ENCODE results near the gene OSBP2. TPM values are rescaled to one million over a fixed set of nuclear protein-coding genes. Genes with fewer than 3 reads are reported as not detected.

OSBP2 gene
- total RNA-seq, 6 experiments from 2014 or later = 0.31 to 3.4 (median 0.93) TPM

DNA sequence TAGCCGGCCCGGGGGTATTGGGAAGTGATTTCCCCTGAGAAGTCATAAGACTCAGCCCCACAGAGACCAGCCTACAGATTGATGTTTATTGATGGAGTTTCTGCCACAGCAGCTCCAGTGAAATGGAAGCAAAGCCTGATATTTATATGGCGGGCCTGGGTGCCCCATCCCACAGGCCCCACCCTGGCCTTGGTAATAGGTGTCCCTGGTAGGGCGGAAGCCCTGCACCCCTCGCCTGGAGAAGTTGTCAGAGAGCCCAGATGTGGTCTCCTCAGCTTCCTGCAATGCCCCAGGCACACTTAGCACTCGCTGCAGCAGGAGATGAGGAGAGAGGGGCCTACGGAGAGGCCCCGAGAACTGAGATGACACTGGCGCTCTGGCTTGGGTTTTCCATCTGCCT lies 166.5 kb downstream of the OSBP2 start:
- DNase-seq (peak in 1 of 3 donors; percentile 22), ATAC-seq (no peak)
- Histone ChIP-seq H3K4me1 (no peaks in the 10 kb centered on the region), H3K36me3 (no peaks in the 10 kb centered on the region), H3K27ac (no peak overlapping the region), H3K4me3 (no peak overlapping the region), H3K9me3 (no peaks in the 10 kb centered on the region), H3K27me3 (no peaks in the 10 kb centered on the region)
- WGBS (ENCODE audit: insufficient coverage, low coverage, low lambda C conversion rate, missing lambda C conversion rate) = 78% methylated on average over 5 of the region's 9 CpGs
- intact Hi-C loops (cut with DNase I) = no loop called here
- no peak for TF ChIP-seq POLR2A (IDR thresholded peaks at IDR 0.05)
- TF ChIP-seq, protein P1, sequence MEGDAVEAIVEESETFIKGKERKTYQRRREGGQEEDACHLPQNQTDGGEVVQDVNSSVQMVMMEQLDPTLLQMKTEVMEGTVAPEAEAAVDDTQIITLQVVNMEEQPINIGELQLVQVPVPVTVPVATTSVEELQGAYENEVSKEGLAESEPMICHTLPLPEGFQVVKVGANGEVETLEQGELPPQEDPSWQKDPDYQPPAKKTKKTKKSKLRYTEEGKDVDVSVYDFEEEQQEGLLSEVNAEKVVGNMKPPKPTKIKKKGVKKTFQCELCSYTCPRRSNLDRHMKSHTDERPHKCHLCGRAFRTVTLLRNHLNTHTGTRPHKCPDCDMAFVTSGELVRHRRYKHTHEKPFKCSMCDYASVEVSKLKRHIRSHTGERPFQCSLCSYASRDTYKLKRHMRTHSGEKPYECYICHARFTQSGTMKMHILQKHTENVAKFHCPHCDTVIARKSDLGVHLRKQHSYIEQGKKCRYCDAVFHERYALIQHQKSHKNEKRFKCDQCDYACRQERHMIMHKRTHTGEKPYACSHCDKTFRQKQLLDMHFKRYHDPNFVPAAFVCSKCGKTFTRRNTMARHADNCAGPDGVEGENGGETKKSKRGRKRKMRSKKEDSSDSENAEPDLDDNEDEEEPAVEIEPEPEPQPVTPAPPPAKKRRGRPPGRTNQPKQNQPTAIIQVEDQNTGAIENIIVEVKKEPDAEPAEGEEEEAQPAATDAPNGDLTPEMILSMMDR (IDR thresholded peaks at IDR 0.05) = no peak

DNA sequence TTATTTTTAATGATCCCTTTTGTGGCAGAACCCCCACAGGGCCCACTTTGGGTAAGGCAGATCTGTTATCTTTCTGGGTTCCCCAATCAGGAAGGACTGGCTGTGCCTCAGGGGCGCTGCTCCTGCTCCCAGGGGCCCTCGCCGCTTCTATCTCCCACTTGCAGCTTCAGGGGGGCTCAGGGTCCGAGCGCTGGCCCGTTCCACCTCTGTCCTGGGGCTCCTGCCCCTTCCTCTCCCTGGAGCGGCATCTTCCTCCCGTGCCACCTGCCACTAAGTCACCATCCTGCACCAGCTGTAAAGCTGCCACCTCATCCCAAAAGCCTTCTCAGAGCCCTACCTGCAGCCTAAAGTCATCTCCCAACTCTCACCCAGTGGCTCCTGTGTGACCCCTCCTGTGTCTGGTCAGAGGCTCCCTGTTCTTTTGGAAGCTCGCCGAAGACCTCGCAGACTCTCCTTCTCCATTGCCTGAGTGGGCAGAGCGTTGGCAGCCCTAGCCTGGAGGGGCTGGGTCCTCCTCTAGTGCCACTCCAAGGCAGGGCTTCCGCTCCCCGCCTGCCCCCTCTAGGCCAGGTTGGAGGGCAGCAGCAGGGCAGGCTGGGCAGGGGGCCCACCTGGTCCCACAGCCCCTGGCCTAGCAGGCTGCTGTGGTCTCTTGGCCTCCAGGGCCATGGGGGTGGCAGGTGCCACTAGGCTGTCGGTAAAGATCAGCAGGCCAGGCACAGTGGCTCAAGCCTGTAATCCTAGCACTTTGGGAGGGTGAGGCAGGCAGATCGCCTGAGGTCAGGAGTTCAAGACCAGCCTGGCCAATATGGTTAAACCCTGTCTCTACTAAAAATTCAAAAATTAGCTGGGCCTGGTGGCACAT lies 167.2 kb downstream of the OSBP2 start:
- no peaks in the 10 kb centered on the region for H3K36me3 ChIP-seq
- intact Hi-C loops (cut with DNase I) = no loop called here
- DNase-seq (peak in 1 of 3 donors; percentile 39), ATAC-seq (no peak)
- no peak overlapping the region for H3K4me3 ChIP-seq
- TF ChIP-seq, protein P1 (IDR thresholded peaks at IDR 0.05) = no peak
- no peak for TF ChIP-seq POLR2A (IDR thresholded peaks at IDR 0.05)
- no peak overlapping the region for H3K27ac ChIP-seq
- no peaks in the 10 kb centered on the region for H3K27me3 ChIP-seq
- WGBS (ENCODE audit: insufficient coverage, low coverage, low lambda C conversion rate, missing lambda C conversion rate) = 73% methylated on average over 5 of the region's 16 CpGs
- no peaks in the 10 kb centered on the region for H3K9me3 ChIP-seq
- H3K4me1 ChIP-seq = no peaks in the 10 kb centered on the region

DNA sequence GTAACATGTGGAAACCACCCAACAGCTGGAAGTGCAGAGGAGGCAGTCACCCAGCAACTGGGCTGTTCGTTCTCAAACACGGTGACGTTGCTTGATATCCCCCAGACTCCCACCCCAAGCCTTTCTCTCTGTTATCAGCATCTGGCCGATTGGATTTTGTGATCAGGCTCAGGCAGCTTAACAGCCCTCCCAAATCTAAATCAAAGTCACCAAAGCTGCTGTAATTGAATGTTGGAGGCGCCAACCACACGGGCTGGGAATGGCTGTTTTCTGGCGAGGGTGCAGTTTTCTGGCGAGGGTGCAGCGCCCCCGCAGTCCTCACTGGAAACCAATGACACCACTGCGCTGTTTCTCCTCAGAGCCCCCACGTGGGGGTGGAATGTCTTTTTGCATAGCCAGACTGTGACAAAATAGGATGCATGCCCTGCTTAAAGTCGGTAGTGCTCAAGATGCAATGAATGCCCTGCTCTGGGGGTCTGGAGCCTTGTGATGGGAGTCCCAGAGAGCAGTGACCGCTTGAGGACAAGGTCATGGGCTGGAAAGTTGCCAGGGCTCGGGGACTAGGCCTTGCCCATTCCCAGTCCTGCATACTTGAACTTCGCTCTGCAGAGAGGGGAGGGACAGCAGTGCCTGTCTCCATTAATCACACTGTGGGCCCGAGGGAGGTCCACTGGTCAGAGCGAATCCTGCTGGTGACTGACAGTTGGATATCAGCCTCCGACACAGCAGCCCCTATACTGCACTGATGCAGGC lies 168.6 kb downstream of the OSBP2 start:
- H3K27me3 ChIP-seq = no peaks in the 10 kb centered on the region
- no peaks in the 10 kb centered on the region for H3K36me3 ChIP-seq
- 56% methylated on average over 6 of the region's 19 CpGs for WGBS (ENCODE audit: insufficient coverage, low coverage, low lambda C conversion rate, missing lambda C conversion rate)
- no peak for TF ChIP-seq POLR2A (IDR thresholded peaks at IDR 0.05)
- TF ChIP-seq, protein P1 (IDR thresholded peaks at IDR 0.05) = no peak
- H3K9me3 ChIP-seq = no peaks in the 10 kb centered on the region
- ATAC-seq (no peak), DNase-seq (peak in 1 of 3 donors; percentile 2)
- intact Hi-C loops (cut with DNase I) = no loop called here
- H3K4me3 ChIP-seq = no peak overlapping the region
- H3K27ac ChIP-seq = no peak overlapping the region
- no peaks in the 10 kb centered on the region for H3K4me1 ChIP-seq

DNA sequence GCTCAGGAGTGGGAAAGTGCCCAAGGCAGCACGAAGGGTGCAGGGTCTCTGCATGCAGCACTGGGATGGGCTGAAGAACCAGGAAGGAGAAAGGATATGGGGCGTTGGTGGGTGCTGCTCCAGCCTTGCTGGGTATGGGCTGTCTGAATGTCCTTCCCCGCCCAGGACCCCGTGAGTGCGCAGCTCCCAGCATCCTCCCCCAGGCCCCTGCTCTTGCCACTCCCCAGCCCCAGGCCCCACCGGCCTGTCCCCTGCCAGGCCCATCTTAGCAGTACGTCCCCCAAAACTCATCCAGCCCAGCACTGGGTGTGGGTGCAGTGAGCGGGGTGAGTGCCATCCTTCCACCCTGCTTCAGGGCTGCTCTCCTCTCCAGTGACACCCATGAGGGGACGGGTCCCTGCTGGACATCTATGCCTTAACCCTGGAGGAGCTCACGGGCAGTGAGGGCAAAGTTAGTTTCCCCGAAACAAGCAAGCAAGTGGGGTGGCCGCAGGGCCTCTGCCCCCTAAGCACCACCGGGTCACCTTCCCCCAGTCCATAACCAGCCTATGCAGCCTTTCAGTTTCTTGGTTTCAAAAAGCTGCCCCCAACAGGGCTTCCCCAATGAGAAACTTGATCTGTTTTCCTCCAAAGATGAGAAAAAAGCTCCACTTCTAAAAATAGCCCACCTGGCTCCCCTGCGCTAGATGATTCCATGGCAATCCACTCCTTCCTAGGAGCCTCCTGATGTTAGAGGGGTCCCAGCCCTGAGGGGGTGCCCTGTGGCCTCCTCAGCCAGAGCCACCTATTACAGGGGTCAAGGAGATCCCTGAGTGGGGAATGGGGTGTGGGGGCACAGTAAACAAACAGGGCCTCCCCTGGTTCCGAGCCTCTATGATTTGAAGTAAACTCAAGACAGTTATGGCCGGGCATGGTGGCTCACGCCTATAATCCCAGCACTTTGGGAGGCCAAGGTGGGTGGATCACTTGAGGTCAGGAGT lies 170.1 kb downstream of the OSBP2 start:
- DNase-seq (peak in 1 of 3 donors; percentile 31), ATAC-seq (no peak)
- intact Hi-C loops (cut with DNase I) = no loop called here
- H3K27me3 ChIP-seq = no peaks in the 10 kb centered on the region
- H3K9me3 ChIP-seq = no peaks in the 10 kb centered on the region
- H3K36me3 ChIP-seq = no peaks in the 10 kb centered on the region
- 88% methylated on average over 3 of the region's 17 CpGs for WGBS (ENCODE audit: insufficient coverage, low coverage, low lambda C conversion rate, missing lambda C conversion rate)
- no peak for TF ChIP-seq POLR2A (IDR thresholded peaks at IDR 0.05)
- TF ChIP-seq, protein P1 (IDR thresholded peaks at IDR 0.05) = no peak
- no peak overlapping the region for H3K4me3 ChIP-seq
- H3K27ac ChIP-seq = no peak overlapping the region
- H3K4me1 ChIP-seq = no peaks in the 10 kb centered on the region

Measured in right lobe of liver (tissue), 6 donors.